Spleen (tissue), 7 donors: ENCODE results near the gene FHIP1A.

ENCODE experiments used
- POLR2A ChIP-seq, 3 donors: fragments of 450-650 bp; IDR thresholded peaks; one replicate each; pipeline ENCODE4 v1.5.1; 2017; ENCODE audit warnings: antibody characterized with exemption in 3 of 3, mild to moderate bottlenecking in 1 of 3
- POLR2AphosphoS5 ChIP-seq, 3 donors: sonication (generic); formaldehyde crosslinking; IDR thresholded peaks; one replicate each; pipeline ENCODE4 v1.5.1; 2017; ENCODE audit warnings: antibody characterized with exemption in 3 of 3
- TF ChIP-seq, protein P1 (sequence below), 11 experiments: fragments of 200-600 bp in 7 of 11; fragments of 450-650 bp in 4 of 11; sonication (generic) in 4 of 11; IDR thresholded peaks in 8 of 11; conservative IDR thresholded peaks in 3 of 11; 1 replicate in 7 of 11; 2 replicates in 4 of 11; pipeline versions ENCODE4 v1.4.0 to v1.8.0; 2016 to 2021; ENCODE audit warnings: antibody characterized with exemption in 11 of 11, inconsistent platforms in 4 of 11, mild to moderate bottlenecking in 1 of 11
- donor health status: DM: no; HTN: no; CAD: no; lungs with moderate emphysema.
- donor health status: DM: no; HTN: no; CAD: no.
- donor health status: DM: no; HTN: no; CAD: no.

GRCh38 chr4:151426513-151426912, 17.5 kb downstream of the FHIP1A start:
- TF ChIP-seq, protein P1, sequence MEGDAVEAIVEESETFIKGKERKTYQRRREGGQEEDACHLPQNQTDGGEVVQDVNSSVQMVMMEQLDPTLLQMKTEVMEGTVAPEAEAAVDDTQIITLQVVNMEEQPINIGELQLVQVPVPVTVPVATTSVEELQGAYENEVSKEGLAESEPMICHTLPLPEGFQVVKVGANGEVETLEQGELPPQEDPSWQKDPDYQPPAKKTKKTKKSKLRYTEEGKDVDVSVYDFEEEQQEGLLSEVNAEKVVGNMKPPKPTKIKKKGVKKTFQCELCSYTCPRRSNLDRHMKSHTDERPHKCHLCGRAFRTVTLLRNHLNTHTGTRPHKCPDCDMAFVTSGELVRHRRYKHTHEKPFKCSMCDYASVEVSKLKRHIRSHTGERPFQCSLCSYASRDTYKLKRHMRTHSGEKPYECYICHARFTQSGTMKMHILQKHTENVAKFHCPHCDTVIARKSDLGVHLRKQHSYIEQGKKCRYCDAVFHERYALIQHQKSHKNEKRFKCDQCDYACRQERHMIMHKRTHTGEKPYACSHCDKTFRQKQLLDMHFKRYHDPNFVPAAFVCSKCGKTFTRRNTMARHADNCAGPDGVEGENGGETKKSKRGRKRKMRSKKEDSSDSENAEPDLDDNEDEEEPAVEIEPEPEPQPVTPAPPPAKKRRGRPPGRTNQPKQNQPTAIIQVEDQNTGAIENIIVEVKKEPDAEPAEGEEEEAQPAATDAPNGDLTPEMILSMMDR (IDR thresholded peaks at IDR 0.05 in 8 of 11, conservative IDR thresholded peaks at IDR 0.05 in 3 of 11), result no peak
- no peak for TF ChIP-seq POLR2A (IDR thresholded peaks at IDR 0.05)
- no peak for TF ChIP-seq POLR2AphosphoS5 (IDR thresholded peaks at IDR 0.05)
